GM23248 (cell line): ENCODE results near the gene CCDC97. TPM values are rescaled to one million over a fixed set of nuclear protein-coding genes. Genes with fewer than 3 reads are reported as not detected.

ENCODE experiments used
- DNase-seq: peaks from one replicate; pipeline ENCODE4 v3.0.0-alpha.2; 2015
- H2AFZ ChIP-seq: fragments of 200-600 bp; sonication (generic); 2 replicates; pipeline ENCODE4 v1.6.1; 2016; ENCODE audit warnings: antibody characterized with exemption
- H3F3A ChIP-seq: fragments of 200-600 bp; sonication (generic); 2 replicates; pipeline ENCODE4 v1.6.1; 2016; ENCODE audit warnings: mild to moderate bottlenecking, antibody characterized with exemption, mixed run types; ENCODE audit not compliant: insufficient read depth
- H3K27ac ChIP-seq: fragments of 200-600 bp; sonication (generic); 2 replicates; pipeline ENCODE4 v1.5.1; 2016; ENCODE audit warnings: mild to moderate bottlenecking
- H3K27me3 ChIP-seq: fragments of 200-600 bp; sonication (generic); replicated peaks from 2 replicates; pipeline ENCODE4 v1.6.1; 2016; ENCODE audit warnings: mild to moderate bottlenecking; ENCODE audit not compliant: insufficient read depth
- H3K36me3 ChIP-seq: fragments of 200-600 bp; sonication (generic); 2 replicates; pipeline ENCODE4 v1.6.1; 2016; ENCODE audit warnings: low read depth, mild to moderate bottlenecking
- H3K4me1 ChIP-seq: fragments of 200-600 bp; sonication (generic); 2 replicates; pipeline ENCODE4 v1.6.1; 2016; ENCODE audit warnings: mild to moderate bottlenecking; ENCODE audit not compliant: insufficient read depth
- H3K4me2 ChIP-seq: fragments of 200-600 bp; sonication (generic); one replicate; pipeline ENCODE4 v1.6.1; 2016; ENCODE audit warnings: mild to moderate bottlenecking; ENCODE audit not compliant: unreplicated experiment
- H3K4me3 ChIP-seq: fragments of 200-600 bp; sonication (generic); 2 replicates; pipeline ENCODE4 v1.5.1; 2016; ENCODE audit warnings: mild to moderate bottlenecking
- H3K79me2 ChIP-seq: fragments of 200-600 bp; sonication (generic); 2 replicates; pipeline ENCODE4 v1.6.1; 2016; ENCODE audit warnings: mild to moderate bottlenecking; ENCODE audit not compliant: insufficient read depth
- H3K9ac ChIP-seq: fragments of 200-600 bp; sonication (generic); 2 replicates; pipeline ENCODE4 v1.6.1; 2016; ENCODE audit warnings: mild to moderate bottlenecking
- H3K9me2 ChIP-seq: fragments of 200-600 bp; sonication (generic); 2 replicates; pipeline ENCODE4 v1.6.1; 2016; ENCODE audit warnings: mixed run types, mild to moderate bottlenecking, moderate library complexity; ENCODE audit not compliant: insufficient read depth
- H3K9me3 ChIP-seq: fragments of 200-600 bp; sonication (generic); one replicate; pipeline ENCODE4 v1.6.1; 2017; ENCODE audit warnings: low read depth
- H4K20me1 ChIP-seq: fragments of 200-600 bp; sonication (generic); 2 replicates; pipeline ENCODE4 v1.6.0; 2016; ENCODE audit not compliant: insufficient read depth
- EZH2 ChIP-seq: fragments of 200-600 bp; sonication (generic); IDR thresholded peaks from 2 replicates; pipeline ENCODE4 v1.6.1; 2018; ENCODE audit warnings: antibody characterized with exemption, mild to moderate bottlenecking; ENCODE audit not compliant: insufficient read depth, poor library complexity, severe bottlenecking
- EZH2phosphoT487 ChIP-seq: fragments of 200-600 bp; sonication (generic); IDR thresholded peaks from 2 replicates; pipeline ENCODE4 v1.6.1; 2018; ENCODE audit warnings: antibody characterized with exemption, moderate library complexity, mild to moderate bottlenecking, low read depth; ENCODE audit not compliant: insufficient read depth
- WGBS, 2 experiments: methylation state at CpG; one replicate each; pipeline ENCODE4 v1.1.6; 2015 to 2017; ENCODE audit warnings: low lambda C conversion rate in 2 of 2, low coverage in 1 of 2; ENCODE audit errors: missing lambda C conversion rate in 2 of 2; 5-methylcytosine and 5-hydroxymethylcytosine counted together
- in situ Hi-C: fragments of 300-500 bp; cut with MboI; formaldehyde crosslinking; loops from 2 replicates; pipeline ENCODE4 v1.15.0; 2020
- polyA plus RNA-seq: library from polyadenylated mRNA; unstranded; fragments of >200 nt; fragmentation: Nextera tagmentation; extraction: Ambion mirVana; gene quantifications from 2 replicates; pipeline ENCODE4 v1.2.1, GENCODE V29; 2016
- total RNA-seq: library from RNA; depleted of rRNA; stranded (reverse); fragments of >200 nt; shearing (Covaris generic); gene quantifications from 2 replicates; pipeline ENCODE4 v1.2.3, GENCODE V29; 2014

CCDC97 gene
- total and polyA plus RNA-seq, 2 experiments from 2014 or later: 5.2 to 12.3 TPM

GRCh38 chr19:41320568-41320967 lies 10.6 kb downstream of the CCDC97 start:
- Histone ChIP-seq H3K9me3 (no peaks in the 10 kb centered on the region), H3K27me3 (no peaks in the 10 kb centered on the region), H3K27ac (no peak overlapping the region), H3F3A (peaks cover 43% of the 10 kb centered on the region), H3K36me3 (peaks cover 12% of the 10 kb centered on the region), H4K20me1 (no peaks in the 10 kb centered on the region), H3K9me2 (no peaks in the 10 kb centered on the region), H3K79me2 (peaks cover 24% of the 10 kb centered on the region), H3K9ac (no peak overlapping the region), H3K4me2 (no peak overlapping the region), H3K4me1 (peaks cover 39% of the 10 kb centered on the region), H2AFZ (no peak overlapping the region), H3K4me3 (no peak overlapping the region)
- TF ChIP-seq EZH2 (no peak), EZH2phosphoT487 (no peak)
- no peak for DNase-seq
- in situ Hi-C loops: no loop called here
- 84 to 96% methylated on average over 4 of the region's 4 CpGs for WGBS, 2 experiments

DNA sequence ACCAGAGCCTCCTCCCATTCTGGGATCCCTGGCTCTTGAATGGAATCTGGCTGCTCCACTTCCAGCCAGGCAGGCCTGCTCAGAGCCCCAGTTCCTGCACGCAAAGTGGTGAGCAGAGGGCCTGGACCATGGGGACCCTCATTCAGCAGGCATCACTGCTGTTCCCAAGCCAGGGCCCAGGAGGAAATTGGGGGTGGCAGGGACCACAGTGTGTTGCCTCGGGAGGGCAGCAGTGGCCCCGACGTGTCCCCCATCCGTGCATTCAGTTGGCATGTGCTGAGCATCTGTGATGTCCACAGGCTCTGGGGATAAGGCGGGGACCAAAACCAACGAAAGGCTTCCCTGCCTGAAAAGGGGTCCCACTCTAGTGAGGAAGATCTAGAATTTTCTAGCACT lies 11.2 kb downstream of the CCDC97 start:
- H3K9me2 ChIP-seq: no peaks in the 10 kb centered on the region
- H3K4me2 ChIP-seq: no peak overlapping the region
- no peaks in the 10 kb centered on the region for H4K20me1 ChIP-seq
- H3K27me3 ChIP-seq: no peaks in the 10 kb centered on the region
- H3K4me3 ChIP-seq: no peak overlapping the region
- H3K36me3 ChIP-seq: peaks cover 12% of the 10 kb centered on the region
- peaks cover 18% of the 10 kb centered on the region; the same call in 1 of the 2 replicates for H3K79me2 ChIP-seq
- no peak overlapping the region for H3K9ac ChIP-seq
- WGBS, 2 experiments: 74 to 80% methylated on average over 7 of the region's 7 CpGs
- H3K9me3 ChIP-seq: no peaks in the 10 kb centered on the region
- DNase-seq: no peak
- peaks cover 47% of the 10 kb centered on the region for H3F3A ChIP-seq
- in situ Hi-C loops: no loop called here
- H3K4me1 ChIP-seq: peaks cover 46% of the 10 kb centered on the region
- TF ChIP-seq EZH2phosphoT487: no peak
- no peak for TF ChIP-seq EZH2
- H2AFZ ChIP-seq: no peak overlapping the region
- H3K27ac ChIP-seq: peak overlapping the region; percentile 100

- no peak overlapping the region for H2AFZ ChIP-seq
- peaks cover 50% of the 10 kb centered on the region for H3K4me1 ChIP-seq
- no peaks in the 10 kb centered on the region for H3K9me2 ChIP-seq
- in situ Hi-C loops: no loop called here
- H3K79me2 ChIP-seq: peaks cover 18% of the 10 kb centered on the region
- 56 to 58% methylated on average over 10 of the region's 10 CpGs for WGBS, 2 experiments
- H4K20me1 ChIP-seq: no peaks in the 10 kb centered on the region
- no peak for TF ChIP-seq EZH2
- H3K4me3 ChIP-seq: no peak overlapping the region
- peak overlapping the region; percentile 100 for H3K27ac ChIP-seq
- H3K9ac ChIP-seq: peak overlapping the region; percentile 92
- peak overlapping the region; percentile 88 for H3K4me2 ChIP-seq
- H3F3A ChIP-seq: peaks cover 51% of the 10 kb centered on the region
- H3K27me3 ChIP-seq: no peaks in the 10 kb centered on the region
- peak; percentile 81 for DNase-seq
- no peaks in the 10 kb centered on the region for H3K9me3 ChIP-seq
- H3K36me3 ChIP-seq: peaks cover 11% of the 10 kb centered on the region
Measured at GRCh38 chr19:41321600-41322270, 11.8 kb downstream of the CCDC97 start.

DNA sequence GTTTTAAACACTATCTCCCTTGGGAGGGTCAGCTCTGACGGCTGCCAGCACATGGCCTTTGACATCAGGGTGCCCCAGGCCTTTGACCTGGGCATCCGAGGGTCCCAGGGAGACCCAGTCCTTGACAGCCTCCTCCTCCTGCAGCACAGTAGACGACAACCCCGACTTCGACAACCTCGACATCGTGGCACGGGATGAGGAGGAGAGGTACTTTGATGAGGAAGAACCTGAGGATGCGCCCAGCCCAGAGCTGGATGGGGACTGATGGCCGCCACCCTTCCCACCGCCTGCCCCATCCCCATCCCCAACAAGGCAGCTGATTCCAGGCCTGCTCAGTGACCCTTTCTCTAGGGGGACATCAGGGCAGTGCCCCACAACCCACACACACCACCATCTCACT lies 12.5 kb downstream of the CCDC97 start:
- WGBS, 2 experiments: 92 to 93% methylated on average over 11 of the region's 11 CpGs
- Histone ChIP-seq H3K9ac (peak overlapping the region; percentile 92), H2AFZ (no peak overlapping the region), H4K20me1 (no peaks in the 10 kb centered on the region), H3K4me3 (no peak overlapping the region), H3K9me3 (no peaks in the 10 kb centered on the region), H3K9me2 (no peaks in the 10 kb centered on the region), H3F3A (peaks cover 58% of the 10 kb centered on the region), H3K27me3 (no peaks in the 10 kb centered on the region), H3K36me3 (peaks cover 4% of the 10 kb centered on the region; the same call in 1 of the 2 replicates), H3K79me2 (peaks cover 19% of the 10 kb centered on the region), H3K4me2 (peak overlapping the region; percentile 88), H3K27ac (peak overlapping the region; percentile 100), H3K4me1 (peaks cover 54% of the 10 kb centered on the region)
- DNase-seq: no peak
- TF ChIP-seq EZH2: no peak
- no peak for TF ChIP-seq EZH2phosphoT487
- in situ Hi-C loops: no loop called here
